HG03571 (cell line): ENCODE data around the gene CCDC167.

Experiments
- ATAC-seq: cut with Tn5 transposase; IDR thresholded peaks from one replicate; pipeline ENCODE4 v1.9.1; 2021; ENCODE audit not compliant: unreplicated experiment

CCDC167 gene

DNA sequence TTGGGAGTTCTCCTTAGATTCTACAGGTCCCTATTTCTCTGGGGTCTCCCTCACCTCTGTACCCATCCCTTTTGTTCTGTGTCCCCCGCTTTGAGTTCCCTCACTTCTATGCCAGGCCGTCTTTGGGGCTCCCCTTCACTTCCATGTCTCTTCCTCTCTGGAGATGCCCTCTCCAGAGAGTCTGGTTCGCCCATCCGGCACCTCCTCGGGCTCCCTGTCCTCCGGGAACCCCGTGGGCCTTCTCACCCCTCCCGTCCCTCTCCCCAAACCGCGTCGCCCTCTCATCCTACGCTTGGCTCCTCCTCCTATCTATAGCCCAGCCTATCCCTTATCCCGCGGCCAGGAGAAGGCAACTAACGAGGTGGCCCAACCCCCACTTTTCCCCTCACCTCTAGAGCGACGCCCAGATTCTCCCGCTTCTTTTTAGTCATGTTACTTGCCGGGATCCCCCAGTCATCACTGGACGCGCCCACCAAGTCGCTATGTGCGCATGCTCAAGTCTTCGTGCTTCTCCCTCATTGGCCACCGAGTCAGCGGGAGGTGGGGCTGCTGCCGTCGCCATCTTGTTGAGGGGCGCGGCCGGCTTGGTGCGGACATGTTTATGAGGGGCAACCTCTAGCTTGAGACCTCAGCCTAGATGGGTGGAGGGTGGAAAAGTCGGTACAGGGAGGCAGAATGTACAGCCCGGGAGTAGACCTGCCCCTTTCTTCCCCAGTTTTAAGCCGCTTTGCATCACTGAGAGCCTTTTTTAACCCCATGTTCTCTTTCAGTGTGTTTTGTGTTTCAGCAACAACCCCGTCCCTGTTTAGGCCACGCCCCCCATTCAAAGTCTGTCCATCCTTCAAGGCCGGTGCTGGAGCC lies at the start of gene CCDC167:
Gene CCDC167, minus strand, starts transcription at position 461 of the 861 bp plus-strand sequence. Its CDS starts 30 bp downstream, at position 431.
- ATAC-seq: peak; percentile 85

- no peak for ATAC-seq
These were observed 49.5 kb upstream of the CCDC167 start for GRCh38 chr6:37549154-37549553.

GRCh38 chr6:37548067-37548674 lies 48.5 kb upstream of the CCDC167 start:
- ATAC-seq: no peak

DNA sequence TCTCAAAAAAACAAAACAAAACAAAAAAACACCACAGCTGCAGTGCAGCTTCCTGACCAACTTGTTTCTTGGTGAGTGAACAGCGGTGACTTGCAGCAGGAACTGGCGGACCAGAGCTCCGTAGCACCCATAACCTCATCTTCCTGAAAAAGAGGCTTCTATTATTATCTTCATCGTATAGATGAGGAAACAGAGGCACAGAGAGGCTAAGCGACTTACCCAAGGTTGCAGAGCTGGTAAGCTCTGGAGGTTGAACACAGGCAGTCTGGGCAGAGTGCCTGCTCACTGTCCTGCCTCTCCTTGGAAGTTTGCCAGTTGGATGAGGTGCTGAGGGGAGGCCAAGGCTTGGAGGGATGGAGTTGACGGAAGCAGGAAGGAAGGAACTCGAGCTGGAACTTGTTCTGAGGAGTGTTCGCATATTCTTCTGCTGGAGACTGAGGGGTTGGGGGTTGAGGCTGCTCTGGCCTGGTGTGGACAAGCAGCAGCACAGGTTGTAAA lies 47.9 kb upstream of the CCDC167 start:
- ATAC-seq: no peak

DNA sequence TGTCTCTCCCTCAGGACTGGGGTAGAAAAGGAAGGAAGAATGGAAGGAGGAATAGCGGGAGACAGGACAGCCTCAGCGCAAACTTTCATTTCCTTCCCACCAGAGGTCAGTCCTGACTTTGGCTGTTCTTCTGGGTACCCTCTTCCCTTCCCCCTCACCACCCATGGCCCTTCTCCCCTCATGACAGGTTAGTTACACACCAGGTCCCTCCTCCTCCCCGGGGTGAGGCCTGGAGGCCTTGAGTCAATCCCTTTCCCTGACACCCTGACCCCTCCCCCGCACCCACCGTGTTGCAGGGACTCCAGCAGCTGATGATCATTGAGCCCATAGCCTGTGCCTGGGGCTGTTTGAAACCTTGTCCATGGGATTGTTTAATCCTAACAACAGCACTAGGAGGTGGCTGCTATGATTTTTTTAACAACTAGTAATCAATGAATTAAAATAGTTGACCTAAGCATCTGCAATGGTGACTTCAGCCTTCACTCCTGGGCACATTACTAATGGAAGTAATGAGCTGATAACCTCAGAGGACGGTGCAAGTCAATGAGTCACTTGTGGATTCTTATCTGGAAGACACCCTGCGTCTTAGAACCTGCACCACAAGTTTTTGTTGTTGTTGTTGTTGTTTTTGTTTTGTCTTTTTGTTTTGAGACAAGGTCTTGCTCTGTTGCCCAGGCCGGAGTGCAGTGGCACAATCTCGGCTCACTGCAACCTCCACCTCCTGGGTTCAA lies 46.6 kb upstream of the CCDC167 start:
- ATAC-seq: no peak

DNA sequence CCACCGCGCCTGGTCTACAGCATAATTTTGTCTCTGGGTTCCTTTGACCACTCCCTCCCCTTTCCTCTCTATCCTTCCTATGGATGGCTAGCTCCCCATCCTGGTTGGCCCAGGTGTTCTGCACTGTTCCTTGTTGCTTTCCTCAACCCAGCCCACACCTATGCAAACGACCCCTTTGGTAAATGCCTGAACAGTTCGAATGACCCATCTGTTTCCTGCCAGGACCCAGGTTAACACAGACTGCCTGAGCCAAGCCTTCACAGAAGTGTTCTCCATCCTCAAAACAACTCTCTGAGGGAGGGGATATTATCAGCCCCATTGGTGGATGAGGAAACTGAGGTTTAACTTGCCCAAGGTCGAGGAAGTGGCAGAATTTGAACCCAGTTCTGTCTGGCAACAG lies 44.8 kb upstream of the CCDC167 start:
- no peak for ATAC-seq

- ATAC-seq: no peak
These were observed 43.7 kb upstream of the CCDC167 start for GRCh38 chr6:37543361-37543760.

GRCh38 chr6:37541346-37541745 lies 41.7 kb upstream of the CCDC167 start:
- no peak for ATAC-seq

DNA sequence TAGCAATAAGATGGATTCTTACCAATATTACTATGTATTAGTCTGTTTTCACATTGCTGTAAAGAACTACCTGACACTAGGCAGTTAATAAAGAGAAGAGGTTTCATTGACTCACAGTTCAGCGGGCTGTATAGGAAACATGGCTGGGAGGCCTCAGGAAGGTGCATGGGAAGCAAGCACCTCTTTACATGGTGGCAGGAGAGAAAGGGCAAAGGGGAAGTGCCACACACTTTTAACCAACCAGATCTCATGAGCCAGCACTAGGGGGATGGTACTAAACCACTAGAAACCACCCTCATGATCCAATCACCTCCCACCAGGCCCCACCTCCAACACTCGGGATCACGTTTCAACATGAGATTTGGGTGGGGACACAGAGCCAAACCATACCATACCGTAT lies 40.7 kb upstream of the CCDC167 start:
- ATAC-seq: no peak

DNA sequence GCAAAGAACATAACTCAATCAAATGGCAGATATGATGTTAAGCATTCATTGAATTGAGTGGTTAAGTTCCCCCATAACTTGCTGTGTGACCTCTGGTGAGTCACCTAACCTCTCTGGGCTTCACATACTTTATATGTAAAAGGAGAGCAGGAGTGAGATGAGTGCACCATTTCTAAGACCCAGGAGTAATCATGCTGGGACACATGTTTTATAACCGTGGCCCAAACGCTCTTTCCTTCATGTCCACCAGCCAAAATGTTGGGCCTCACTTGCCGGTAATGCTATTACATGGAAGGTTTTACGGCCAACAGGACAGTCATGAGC lies 40.3 kb upstream of the CCDC167 start:
- no peak for ATAC-seq

- no peak for ATAC-seq
These were observed 39.7 kb upstream of the CCDC167 start for GRCh38 chr6:37539171-37540028.

GRCh38 chr6:37538107-37538506 lies 38.4 kb upstream of the CCDC167 start:
- ATAC-seq: no peak

DNA sequence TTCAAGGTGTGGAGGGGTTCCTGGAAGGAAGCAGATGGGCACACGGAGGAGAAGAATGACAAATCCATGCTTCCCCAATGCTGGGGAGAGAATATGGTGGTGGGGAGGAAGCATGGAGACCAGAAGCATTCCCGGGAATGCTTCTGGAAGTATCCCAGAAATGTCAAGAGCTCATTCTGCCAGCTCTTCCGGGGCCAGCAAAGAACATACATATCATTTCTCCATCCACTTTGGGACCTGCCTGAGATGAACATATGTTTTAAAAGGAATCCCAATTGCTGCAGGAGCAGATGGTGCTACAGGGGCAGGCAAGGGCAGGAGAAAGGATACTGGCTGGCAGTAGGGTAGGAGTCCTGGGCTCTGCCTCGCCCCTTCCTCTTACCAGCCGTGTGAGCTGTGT lies 37.9 kb upstream of the CCDC167 start:
- ATAC-seq: no peak

DNA sequence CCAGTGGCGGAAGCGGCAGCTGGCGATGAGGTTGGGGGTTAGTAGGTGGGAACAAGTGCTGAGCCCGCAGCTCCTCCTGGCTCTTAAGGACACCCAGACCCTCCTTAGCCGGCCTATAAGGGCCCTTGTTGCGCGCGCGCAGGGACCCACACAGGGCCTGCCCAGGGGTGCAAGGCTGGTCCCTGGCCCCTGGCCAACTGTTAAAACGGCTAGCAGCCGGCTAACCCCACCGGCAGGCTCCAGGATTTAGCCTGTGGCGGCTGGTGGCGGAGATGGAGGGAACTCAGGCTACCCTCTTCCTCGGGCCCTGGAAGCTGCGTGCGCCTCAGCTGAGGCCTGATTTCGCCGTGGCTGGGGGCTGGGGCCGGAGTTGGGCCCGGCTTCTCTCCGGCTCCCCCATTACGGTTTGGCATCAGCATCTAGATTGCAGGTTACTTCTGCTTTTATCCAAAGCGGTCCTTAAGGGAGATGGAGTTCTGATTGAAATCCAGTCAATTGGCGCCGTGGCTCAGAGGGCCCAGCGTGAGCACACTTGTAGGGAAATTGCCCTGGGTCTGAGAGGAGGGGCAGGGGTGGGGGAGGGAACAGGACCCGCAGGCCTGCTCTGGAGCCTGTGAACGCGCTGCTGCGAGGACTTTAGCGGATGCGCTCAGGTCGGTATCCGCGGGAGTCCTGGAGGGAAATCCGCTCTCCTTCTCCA lies 36.9 kb upstream of the CCDC167 start:
- no peak for ATAC-seq

DNA sequence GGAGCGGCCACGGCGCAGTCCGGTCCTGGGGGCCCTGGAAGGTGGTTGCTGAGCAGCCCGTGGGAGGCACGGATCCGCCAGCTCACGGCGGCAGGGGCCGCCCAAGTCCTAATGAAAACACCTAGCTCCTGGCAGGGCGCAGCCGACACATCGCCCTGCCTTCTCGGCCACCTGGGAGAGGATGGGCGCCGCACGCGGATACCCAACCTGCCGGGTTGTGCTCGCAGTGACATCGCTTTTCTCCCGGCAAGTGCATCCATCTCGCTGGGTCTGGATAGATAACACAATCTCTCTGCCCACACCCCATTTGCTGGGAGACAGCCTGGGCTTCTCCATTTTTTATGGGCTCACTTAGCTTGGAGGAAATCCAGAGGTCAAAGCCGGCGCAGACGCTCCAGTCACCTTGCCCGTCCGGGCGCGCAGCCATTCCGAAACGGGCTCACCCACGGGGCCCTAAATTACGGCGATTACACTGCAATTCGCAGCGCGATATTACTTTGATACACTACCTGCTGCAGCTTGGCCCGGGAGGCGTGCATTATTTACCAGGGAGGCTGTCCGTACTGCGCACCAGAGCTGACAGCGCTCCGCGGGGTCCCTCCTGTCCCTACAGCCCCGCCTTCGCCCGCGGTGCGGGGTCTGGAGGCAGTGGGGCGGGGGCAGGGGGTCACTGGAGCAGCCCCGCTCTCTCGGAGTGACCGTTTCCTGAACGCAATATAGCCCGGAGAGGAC lies 36.2 kb upstream of the CCDC167 start:
- no peak for ATAC-seq

DNA sequence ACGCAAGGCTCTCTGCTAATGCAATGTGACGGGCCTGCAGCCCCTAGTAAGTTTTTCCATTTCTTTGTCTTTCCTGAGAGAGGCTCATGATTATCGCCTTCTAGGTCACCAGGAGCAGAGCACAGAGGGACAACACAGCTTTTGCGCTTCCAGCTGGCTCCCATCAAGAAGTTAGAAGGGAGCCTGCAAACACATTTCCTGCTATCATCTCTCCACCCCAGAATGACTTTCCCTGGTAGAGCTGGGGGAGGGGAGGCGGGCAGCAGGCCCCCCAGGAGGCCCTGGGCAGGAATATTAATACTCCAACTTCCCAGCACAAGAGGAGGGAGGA lies 35.7 kb upstream of the CCDC167 start:
- no peak for ATAC-seq

- no peak for ATAC-seq
These were observed 35.2 kb upstream of the CCDC167 start for GRCh38 chr6:37534893-37535292.

DNA sequence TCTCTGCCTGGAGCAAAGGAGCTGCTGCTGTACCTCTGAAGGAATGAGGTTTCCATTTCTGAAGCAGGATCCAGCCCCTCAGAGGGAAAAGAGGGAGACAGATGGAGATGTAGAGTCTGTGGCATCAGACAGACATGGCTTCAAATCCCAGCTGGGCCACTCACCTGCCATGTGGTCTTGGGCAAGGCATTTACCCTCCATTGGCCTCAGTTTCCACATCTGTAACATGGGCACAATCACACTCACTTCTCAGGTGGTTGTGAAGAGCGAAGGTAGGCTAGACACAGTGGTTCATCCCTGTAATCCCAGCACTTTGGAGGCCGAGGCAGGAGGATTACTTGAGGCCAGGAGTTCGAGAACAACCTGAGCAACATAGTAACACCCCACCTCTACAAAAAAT lies 32.4 kb upstream of the CCDC167 start:
- no peak for ATAC-seq

DNA sequence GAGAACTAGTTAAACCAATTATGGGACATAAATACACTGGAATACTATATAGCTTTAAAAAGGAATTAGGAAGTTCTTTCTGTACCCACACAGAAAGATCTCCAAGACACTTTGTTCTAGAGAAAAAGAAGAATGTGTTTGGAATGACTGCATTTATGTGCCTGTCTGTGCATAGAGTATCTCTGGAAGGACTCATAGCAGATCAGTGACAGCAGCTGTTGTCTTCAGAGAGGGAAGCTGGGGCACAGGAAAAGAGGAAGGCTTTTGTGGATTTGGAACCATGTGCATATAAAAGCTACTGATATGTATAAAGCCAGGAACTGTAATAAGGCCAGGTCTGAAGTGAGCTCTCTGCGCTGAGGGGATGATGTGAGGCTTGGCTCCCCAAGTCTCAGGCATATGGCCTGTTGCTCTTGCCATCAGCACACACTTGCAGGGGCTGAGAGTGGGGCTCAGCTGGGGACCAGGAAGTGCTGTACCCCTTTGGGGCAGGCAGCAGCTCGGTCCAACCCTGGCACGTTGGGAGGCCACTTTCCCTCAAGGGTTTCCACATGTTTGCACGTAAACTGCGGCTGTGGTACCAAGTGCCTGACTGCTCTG lies 31.8 kb upstream of the CCDC167 start:
- ATAC-seq: no peak
